CD4-positive, alpha-beta T cell treated with Interleukin-15 for 4 hours (primary cell): ENCODE measurements around the gene OXLD1.

Experiments used
- DNase-seq: peaks from one replicate; pipeline ENCODE4 v3.0.0-alpha.2; 2020; ENCODE audit warnings: low spot score

OXLD1 gene

DNA sequence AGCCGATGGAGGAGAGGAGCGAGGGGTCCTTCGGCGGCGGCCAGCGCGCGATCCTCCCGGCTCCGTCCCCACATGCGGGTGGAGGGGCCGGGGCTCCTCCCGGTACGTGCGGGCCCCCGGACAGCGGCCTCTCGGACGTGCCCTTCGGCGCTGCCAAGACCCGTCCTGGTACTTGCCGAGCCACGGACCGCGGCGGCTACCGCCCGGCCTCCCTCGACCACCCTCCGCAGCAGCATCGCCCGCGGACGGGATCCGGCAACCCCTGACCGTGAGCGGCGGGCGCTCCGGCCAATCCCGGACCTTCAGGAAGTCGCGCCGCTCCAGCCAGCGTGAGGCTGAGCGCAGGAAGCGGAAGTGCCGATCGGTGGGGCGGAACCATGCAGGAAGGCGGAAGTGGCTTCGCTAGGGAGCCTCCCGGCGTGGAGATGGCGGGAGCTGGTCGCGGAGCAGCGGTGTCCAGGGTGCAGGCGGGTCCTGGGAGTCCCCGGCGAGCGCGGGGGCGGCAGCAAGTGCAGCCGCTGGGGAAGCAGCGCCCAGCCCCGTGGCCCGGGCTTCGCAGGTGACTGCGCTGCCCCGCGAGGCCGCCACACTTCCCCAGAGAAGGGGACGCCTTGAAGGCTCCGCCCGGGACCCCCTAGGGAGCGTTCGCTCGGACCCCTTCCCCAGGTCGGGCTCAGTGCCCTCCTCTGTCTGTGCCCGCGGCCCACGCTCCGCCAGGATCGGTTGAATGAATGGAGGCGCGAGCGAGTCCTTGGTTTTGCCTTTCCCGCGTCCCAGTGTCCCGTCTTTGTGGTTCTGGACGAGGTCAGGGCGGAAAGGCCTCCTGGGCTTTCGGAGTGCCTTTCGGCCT, at the start of gene OXLD1, which contains the start of gene CCDC137:
TSS of gene OXLD1 (minus strand) at position 264 of the 850 bp plus-strand sequence. CDS start at position 236, 28 bp downstream.
TSS of gene CCDC137 (plus strand) at position 396 of the 850 bp plus-strand sequence. CDS start at position 426, 30 bp downstream.
- DNase-seq: peak; percentile 91

DNA sequence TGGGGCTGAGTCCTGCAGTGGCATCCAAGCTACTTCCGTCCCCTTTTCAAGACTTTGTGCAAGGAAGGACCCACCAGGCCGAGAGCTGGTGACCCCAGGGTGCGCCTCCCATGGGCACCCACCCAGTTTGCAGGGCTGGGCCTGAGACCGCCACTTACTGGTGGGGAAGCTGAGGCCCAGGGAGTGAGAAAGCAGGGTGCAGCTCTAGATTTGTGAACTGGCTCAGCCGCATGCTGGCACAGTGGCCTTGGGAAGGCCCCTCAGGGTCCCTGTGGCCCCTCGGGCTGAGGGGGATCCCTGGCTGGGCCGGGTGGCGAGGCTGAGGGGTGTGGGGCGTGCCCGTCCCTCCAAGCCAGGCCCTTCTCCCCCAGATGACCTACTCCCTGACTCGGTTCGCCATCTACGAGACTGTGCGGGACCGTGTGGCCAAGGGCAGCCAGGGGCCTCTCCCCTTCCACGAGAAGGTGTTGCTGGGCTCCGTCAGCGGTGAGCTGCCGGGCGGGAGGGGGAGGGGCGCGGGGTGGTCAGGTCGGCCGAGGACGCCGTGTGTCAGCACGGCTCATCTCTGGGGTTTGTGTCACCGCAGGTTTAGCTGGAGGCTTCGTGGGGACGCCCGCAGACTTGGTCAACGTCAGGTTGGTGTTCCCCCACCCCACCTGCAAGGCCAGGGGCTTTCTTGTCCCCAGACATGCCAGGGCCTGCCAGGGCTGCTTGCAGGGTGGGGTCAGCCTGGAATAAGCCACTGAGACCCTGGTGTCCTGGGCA, 48.9 kb upstream of the OXLD1 start:
- DNase-seq: no peak

DNA sequence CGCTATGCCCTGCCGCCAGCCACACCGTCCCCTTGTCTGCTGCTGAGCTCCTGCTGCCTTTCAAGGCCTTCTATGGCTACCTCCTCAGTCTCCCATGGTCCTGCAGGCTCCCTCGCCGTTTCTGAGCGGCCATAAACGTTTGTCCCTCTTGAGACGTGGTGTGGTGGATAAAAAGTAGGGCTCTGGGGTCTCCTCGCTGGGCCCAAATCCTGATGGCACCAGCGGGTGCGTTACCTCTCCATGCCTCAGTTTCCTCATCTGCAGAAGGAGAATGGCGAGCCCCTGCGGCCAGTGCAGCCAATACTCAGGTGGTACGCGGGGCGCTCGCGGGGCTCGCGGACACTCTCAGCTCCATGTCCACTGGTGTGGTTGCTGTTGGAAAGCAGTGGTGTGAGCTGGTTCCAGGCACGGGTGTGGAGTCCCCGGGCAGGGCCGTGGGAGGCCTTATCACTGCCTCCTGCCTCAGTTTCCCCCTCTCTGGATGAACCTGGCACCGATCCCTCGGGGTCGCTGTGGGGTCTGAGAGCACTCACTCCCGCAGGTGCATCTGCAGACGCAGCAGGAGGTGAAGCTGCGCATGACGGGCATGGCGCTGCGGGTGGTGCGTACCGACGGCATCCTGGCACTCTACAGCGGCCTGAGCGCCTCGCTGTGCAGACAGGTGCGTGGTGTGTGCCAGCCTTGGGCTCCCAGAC, 48.2 kb upstream of the OXLD1 start:
- DNase-seq: no peak

DNA sequence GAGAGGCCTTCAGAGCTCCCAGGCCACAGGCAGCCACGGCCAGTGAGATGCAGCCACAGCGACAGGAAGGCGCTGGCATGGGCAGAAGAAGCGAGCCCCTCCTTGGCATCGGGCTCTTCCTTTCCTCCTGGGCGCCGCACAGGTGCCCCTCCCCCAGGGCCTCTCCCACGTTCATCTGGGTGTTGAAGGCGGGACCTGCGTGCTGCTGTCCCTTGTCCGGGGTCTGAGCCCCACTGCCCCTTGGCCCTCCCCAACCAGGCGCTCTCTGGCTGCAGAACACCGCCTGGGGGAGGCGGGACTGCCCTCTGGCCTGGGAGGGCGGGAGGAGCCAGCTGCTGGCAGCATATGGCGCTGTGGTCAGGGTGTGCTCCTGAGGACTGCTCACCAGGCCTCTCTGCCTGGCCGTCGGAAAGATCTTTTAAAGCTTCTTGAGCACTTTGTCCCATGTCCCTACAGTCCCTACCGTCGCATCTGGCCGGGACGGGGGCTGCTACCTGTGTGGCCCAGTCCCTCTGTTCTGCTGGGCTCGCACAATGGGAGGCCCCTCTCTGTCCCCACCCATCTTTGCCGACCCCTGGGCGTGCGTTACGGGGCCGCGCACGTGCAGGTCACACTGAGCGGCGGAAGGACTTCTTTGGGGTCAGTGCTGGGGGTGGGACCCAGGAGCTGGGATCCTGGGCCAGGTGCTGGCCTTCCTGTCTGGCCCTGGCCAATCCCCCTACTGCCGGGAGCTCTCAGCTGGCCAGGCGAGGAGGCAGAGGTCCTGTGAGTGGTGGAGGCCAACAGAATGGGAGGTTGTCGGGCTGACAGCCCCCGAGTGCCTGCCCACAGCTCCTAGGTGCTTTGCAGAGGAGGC, 47.4 kb upstream of the OXLD1 start:
- DNase-seq: no peak

DNA sequence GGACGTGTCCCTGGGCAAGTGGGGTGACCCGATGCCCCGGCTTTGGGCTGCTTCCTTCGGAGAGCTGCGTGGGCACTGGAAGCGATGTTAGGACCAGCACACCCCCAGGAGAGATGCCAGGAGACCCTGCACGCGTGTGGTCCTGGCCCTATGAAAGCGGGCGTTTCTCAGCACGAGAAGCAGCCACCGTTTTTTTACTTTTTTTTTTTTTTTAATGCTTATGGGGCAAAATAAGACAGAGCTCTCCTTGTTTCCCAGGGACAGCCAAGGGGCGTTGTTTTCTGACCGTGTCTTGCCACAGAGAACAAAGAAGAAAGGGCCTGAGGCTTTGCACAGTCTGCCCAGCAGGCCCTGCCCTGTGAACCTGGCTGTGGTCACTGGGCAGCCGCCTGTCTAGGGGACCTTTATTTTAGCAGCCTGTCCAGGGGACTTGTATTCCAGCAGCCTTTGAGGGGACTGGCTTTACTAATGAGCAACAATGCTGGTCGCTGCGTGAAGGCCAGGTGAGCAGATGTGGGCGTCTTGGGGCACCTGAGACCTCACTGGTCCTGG, 46.7 kb upstream of the OXLD1 start:
- no peak for DNase-seq

DNA sequence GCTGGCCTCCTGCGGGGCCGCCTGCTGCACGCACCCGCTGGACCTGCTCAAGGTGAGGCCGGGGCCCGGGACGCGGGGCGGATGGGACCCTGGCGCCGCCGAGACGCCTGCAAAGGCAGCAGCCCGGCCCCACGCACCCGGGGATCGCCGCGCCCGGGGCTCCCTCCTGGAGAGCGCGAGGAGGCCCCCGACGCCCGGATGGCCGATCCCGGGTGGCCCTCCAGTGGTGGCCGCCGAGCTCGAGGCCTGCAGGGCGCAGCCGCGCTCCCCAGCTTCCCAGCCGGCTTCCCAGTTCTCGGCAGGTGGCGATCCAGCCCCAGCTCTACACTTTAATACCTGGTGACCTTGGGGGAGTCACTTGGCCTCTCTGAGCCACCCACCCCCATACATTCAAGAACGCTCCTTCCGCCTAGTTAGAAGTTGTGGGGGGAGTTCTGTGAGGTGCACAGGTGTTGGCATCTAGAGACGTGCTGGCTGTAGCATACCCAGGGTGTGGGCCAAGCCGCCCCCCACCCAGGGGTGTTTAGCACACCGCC, 46.1 kb upstream of the OXLD1 start:
- DNase-seq: no peak

DNA sequence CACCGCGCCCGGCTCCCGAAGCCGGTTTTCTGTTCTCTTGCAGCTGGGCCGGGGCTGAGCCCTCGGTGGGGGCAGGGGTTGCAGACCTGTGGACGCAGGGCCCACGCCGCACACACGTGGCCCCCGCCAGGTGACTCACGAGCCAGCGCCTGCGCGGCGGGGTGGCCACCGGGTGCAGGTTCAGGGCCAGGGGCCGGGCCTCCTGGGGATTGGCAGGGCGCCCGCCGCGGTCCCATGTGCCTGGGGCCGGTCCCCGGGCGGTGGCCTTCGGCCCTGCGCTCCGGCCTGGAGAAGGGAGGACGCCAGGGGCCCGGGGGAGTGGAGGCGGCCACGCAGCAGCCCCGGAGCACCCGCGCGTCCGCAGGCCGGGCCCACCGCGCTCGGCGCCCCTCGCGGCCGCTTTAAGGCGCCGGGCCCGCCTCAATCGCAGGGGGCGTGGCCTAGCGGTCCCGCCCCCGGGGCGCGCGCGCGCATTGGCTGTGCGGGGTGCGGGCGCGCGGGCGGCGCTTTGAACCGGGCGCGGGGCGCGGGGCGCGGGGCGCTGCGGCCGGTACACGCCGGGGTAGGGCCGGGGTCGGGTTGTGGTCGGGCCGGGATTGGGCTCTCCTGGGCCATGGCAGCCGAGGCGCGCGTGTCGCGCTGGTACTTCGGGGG, 45.5 kb upstream of the OXLD1 start, which contains the start of gene SLC25A10:
TSS of gene SLC25A10 (plus strand) at position 471 of the 654 bp plus-strand sequence. CDS start at position 614, 143 bp downstream.
- DNase-seq: peak; percentile 75

DNA sequence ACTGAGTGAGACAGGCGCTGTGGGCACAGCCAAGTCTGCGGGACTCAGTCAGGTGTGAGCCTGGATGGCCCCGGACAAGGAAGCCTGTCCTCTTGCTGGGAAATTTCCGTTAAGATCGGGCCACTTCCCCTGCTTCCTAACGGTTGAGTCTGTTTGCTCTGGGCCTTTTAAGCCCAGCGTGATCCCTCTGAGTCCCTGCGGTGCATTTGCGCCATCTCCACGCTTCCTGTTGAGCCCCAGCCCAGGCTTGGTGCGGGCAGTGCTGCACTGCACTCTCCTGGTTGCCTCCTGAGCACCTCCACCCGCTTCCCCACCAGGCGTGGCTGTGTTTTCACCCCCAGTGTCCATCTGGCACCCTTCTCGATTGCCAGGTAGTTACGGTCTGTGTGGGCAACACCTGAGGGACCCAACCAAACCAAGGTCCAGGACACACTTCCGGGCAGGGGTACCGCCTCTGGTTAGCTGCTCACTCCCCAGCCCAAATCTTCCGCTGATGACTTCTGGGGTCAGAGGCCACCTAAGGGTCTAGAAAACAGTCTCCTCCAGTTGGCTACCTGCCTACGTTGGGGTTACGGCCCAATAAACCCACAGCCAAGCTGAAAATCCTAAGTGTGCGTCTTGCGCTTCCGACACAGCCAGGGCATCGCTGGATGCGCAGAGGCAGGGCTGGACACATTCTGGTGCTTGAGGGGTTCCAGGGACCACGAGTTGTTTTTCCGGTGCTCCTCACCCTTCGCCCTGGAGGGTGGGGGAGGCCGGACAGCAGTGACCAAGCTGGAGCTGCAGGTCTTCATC, 44.3 kb upstream of the OXLD1 start:
- no peak for DNase-seq

DNA sequence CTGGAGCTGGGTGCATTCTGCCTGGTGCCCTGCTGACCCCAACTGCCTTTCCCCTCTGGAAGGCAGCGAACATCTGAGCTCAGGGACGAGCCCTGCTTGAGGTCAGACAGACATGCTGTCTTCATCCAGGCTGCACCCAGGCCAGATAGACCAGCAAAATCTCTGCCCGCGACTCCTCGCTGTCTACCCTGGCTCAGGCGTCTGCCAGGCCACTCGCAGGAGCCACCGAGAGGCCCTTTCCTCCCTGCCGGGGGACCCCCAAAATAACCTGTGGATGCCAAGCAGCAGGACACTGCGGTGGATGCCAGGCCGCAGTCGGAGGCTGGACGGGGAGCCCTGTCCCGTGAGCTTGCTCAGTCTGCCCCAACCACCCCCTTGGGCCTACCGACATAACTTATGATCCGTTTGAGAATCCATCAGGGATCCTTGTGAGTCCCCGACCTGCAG, 42.4 kb upstream of the OXLD1 start:
- DNase-seq: no peak

DNA sequence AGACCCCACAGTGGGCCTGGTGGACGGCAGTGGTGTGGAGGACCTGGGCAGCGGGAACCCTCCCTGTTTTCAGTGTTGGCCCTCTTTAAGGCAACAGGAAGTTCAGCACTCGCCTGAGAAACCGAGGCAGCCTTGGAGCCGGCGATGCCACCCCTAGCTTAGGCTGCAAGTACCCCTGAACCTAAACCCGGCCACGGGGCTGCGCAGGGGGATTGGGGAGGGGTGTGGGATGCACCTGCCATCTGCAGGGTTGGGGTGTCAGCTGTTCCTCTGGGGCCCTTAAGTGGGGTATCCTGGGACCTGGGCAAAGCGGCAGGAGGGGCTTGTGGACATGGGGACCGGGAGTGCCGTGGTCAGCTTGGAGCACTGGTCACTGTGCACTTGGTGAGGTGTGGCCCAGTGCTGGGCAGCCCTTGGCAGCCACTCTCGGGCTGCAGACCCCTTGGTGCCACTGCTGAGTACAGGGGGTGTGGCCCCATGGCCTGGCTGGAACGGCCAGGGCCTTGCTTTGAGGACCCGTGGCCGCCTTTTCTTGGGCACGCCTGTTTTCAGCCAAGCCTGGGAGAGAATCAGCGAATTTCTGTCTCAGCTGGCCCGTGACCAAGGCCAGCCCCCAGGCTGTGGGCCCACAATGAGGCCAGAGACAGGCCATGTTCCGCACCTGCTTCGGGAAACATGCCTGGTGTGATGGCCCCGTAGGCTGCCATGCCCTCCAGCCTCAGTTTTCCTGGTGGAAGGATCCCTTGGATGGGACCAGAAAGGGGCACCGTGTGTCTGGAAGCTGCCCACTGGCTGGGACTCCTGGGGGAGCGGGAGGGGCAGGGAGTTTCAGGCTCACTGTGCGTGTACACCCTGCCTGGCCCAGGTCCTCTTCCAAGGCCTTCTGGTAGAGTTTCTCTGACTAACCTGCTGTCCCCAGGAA, 41.6 kb upstream of the OXLD1 start:
- no peak for DNase-seq

DNA sequence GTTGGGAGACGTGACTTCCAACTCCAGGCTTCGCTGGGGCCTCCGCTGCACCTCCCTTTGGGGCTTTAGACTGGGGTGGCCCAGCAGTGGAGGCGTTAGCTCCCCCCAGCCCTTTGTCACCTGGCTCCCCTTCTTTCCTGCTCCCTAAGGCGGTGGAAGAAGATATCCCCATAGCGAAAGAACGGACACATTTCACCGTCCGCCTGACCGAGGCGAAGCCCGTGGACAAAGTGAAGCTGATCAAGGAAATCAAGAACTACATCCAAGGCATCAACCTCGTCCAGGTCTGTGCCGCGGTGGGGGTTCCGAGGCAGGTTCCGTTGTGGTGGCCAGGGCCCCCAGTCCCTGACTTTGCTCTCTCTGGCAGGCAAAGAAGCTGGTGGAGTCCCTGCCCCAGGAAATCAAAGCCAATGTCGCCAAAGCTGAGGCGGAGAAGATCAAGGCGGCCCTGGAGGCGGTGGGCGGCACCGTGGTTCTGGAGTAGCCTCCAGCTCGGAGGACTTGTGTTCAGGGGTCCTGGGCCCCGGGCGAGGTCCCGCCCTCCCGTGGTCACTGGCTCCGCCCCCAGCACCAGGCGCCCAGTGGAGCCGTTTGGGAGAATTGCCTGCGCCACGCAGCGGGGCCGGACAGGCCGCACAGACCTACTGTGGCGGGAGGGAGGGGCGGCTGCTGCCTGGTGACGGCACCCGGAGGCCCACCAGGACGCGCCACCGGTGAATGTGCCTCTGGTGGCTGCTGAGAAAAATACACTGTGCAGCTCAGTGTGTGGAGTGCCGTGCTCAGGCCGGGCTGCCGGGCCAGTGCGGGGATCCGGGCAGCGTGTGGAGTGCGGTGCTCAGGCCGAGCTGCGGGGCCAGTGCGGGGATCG, 40.6 kb upstream of the OXLD1 start:
- no peak for DNase-seq

DNA sequence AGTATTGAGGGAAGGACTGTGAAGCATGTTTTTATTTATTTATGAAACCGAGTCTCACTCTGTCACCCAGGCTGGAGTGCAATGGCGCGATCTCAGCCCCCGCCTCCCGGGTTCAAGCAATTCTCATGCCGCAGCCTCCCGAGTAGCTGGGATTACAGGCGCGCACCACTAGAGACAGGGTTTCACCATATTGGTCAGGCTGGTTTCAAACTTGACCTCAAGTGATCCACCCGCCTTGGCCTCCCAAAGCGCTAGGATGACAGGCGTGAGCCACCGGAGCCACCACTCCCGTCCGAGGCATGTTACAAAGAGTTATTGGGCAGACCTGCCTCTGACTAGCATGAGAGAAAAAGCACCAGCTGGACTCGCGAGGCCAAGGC, 39.8 kb upstream of the OXLD1 start:
- no peak for DNase-seq

DNA sequence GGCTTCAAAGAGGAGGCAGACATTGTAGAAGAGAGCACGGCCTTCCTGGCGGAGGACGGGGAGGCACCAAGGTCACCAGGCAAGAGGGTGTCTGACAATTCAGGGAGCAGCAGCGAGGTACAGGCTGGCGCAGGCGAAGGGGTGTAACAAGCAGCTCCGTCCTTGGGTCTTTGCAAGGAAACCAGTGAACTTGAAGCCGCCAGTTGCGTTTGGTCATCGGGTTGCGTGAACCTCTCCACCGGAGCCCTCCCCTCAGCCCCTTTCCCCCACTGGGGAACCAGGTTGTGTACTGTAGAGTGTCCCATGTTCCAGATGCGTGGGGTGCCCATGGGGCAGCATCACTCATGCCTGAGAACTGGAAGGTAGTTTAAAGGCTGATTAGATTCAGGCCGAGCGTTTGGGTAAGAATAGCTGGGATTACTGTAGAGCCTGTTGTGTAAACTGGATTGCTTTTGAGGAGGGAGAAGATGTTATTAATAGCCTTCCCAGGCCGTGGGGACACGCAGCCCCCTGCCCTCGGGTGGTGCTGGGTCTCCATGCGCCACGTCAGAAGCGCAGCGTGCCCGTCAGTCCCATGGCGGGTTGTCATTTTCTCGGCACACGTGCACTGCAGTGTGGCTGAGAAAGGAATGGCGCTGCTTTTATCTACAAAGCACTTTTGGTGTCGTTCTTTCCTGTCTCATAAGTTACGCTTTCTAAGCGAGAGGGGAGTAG, 39.3 kb upstream of the OXLD1 start:
- DNase-seq: no peak

DNA sequence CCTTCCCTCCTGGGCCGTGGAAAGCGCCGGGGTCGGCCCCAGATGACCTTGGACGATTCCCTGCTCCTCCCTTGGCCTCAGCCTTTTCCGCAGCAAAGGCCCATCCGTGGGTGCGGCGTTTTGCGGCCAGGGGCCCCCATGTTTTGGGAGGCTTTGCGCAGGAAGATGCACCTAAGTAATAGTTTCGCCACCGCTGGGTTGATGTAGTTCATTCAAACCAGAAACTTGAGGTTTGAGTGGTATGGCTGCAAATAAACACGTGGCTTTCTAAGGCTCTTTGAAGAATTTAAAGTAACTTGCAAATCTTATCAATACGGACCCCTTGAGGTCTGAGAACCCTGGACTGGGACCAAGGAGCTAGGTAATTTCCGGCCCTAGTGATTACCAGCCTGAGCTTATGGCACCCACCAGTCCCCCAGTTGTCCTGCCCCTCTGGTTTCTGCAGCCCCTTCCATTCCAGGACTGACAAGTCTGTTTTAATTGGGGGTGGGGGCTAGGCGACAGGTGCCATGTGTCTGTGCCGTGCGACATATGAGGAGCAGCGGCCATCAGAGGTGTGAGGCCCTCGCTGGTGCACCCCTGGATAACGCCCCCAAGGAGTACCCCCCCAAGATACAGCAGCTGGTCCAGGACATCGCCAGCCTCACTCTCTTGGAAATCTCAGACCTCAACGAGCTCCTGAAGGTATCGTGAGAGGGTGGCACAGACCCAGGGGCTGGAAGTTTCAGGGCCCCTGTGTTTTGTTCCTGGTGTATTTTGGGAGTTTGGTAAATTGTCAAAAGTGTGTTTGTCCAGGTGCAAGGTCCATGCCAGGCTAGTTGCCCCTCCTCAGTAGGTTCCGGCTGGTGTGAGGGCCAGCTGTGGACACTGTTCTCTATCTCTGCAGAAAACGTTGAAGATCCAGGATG, 37.6 kb upstream of the OXLD1 start:
- peak; percentile 11 for DNase-seq

DNA sequence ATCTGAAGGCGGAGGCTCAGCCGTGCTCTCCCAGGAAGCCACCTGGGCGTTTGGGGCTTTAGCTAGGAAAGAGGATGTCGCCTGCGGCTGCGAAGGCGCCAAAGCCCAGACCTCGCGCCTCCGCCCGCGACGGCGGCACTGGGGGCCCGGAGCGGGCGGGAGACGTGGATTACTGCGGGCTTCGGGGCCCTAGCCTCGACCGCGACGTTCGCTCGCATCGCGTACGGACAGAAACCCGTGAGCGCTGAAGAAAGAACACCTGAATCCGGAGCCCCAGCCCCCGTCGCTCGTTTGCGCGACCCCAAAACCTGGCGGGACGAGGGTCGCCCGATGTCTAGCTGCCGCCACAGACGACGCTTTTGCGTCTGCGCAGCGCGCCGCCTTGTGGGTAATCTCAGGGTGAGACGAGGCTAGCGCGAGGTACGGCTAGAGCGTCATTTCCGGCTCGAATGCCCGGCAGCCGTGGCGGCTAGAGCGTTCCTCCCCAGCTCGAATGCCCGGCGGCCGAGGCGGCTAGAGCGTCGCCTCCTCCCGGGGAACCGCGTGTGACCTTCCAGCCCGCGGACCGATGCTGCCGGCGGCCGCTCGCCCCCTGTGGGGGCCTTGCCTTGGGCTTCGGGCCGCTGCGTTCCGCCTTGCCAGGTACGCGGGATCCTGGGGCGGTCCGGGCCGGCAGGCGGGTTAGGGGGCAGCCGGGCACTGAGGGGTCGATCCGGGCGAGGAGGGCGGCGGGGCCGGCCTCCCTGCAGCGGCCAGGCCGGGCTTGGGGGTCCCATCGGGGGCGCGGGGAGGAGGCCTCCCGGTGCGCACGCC, 36.7 kb upstream of the OXLD1 start, which contains the start of gene MRPL12:
TSS of gene MRPL12 (plus strand) at position 434 of the 813 bp plus-strand sequence. CDS start at position 569, 135 bp downstream.
- DNase-seq: peak; percentile 90
